ENCODE results near the gene MMEL1.

The MMEL1 gene

GRCh38 chr1:2585318-2586092 is 47.3 kb downstream of the MMEL1 start (continued):
- TF ChIP-seq ZNF707 (tag by site-specific recombination; IDR thresholded peaks at IDR 0.05) (no peak), ZNF561 (tag by site-specific recombination; IDR thresholded peaks at IDR 0.05; ENCODE audit: borderline replicate concordance) (no peak), ZNF626 (tag by site-specific recombination; IDR thresholded peaks at IDR 0.05) (no peak), GLIS1 (tag by site-specific recombination; IDR thresholded peaks at IDR 0.05) (peak; percentile 46), HIC1 (tag by site-specific recombination; IDR thresholded peaks at IDR 0.05) (peak; percentile 60), ZNF600 (tag by site-specific recombination; IDR thresholded peaks at IDR 0.05) (peak; percentile 98), ZNF10 (tag by site-specific recombination; IDR thresholded peaks at IDR 0.05) (0 out of 2 replicates have a peak, but pooled peaks have one; percentile 16), ZNF366 (tag by site-specific recombination; conservative IDR thresholded peaks at IDR 0.05) (no peak), ZXDB (tag by site-specific recombination; IDR thresholded peaks at IDR 0.05) (peak; percentile 33; the same call in 1 of the 2 replicates), ZNF610 (tag by site-specific recombination; IDR thresholded peaks at IDR 0.05; ENCODE audit: borderline replicate concordance) (no peak), ZNF280C (tag by site-specific recombination; IDR thresholded peaks at IDR 0.05) (no peak), ZBTB48 (tag by site-specific recombination; IDR thresholded peaks at IDR 0.05) (no peak)
- TF ChIP-seq, protein P1, sequence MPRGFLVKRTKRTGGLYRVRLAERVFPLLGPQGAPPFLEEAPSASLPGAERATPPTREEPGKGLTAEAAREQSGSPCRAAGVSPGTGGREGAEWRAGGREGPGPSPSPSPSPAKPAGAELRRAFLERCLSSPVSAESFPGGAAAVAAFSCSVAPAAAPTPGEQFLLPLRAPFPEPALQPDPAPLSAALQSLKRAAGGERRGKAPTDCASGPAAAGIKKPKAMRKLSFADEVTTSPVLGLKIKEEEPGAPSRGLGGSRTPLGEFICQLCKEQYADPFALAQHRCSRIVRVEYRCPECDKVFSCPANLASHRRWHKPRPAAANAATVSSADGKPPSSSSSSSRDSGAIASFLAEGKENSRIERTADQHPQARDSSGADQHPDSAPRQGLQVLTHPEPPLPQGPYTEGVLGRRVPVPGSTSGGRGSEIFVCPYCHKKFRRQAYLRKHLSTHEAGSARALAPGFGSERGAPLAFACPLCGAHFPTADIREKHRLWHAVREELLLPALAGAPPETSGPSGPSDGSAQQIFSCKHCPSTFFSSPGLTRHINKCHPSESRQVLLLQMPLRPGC (tag by site-specific recombination; IDR thresholded peaks at IDR 0.05), result no peak

DNA sequence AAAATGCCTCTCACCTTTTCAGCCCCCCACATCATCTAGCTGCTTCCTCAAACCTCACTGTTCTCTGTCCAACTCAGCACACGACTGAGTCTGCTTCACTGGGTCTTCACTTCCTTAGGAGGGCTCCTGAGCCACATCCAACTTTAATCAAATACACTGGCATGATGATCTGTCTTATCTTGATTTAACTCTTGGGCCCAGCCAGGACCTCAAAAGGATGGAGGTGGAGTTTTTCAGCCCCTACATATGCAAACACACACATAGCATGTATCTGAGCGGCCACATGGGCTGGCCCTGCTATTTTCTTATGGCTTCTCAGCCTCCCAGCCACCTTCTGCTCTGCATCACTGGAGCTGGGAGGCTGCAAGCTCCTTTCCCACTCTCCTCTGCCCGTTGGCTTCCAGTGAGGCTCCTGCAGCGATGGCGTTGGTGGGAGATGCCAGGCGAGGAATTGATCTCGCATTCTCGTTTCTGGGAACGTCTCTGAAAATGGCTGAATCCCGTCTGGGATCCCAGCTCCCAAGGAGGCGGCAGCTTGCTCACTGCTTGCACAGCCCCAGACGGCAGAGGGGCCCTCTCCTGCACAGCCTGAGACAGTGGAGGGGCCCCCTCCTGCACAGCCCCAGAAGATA is 48.0 kb downstream of the MMEL1 start:
- TF ChIP-seq ZNF23 (tag by site-specific recombination; IDR thresholded peaks at IDR 0.05; ENCODE audit: borderline replicate concordance), result no peak
- Histone ChIP-seq H3K27ac (ENCODE audit: extremely low read depth, low read depth, low read length) (no peak overlapping the region), H3K36me3 (ENCODE audit: control insufficient read depth in 2 of 2, insufficient read depth in 1 of 2, low read length in 2 of 2) (peaks cover 0 to 14% of the 10 kb centered on the region in 2 experiments; a peak in 1 of 3 replicates), H3K4me3 (ENCODE audit: low read depth, low read length) (no peak overlapping the region), H3K9me3 (ENCODE audit: control insufficient read depth, insufficient read depth, low read depth, low read length) (no peaks in the 10 kb centered on the region), H3K4me1 (ENCODE audit: control insufficient read depth, insufficient read depth, low read length) (peaks cover 4% of the 10 kb centered on the region)
- ChIA-PET CTCF (interaction anchor here (0.7 to 1.4 kb wide), 4 partner anchors 23 to 390 kb away, joined by 3 to 7 read pairs (median 4); partner anchors contain the start of gene FAAP20), POLR2A (interaction anchor here (0.5 to 1.3 kb wide), 4 partner anchors 15 to 196 kb away, joined by 3 to 4 read pairs (median 4); no protein-coding TSS in a partner anchor)

- Histone ChIP-seq H3K36me3 (ENCODE audit: control insufficient read depth in 2 of 2, insufficient read depth in 1 of 2, low read length in 2 of 2) (peaks cover 0 to 5% of the 10 kb centered on the region in 2 experiments; a peak in 1 of 3 replicates), H3K27ac (ENCODE audit: extremely low read depth, low read depth, low read length) (no peak overlapping the region), H3K4me3 (ENCODE audit: low read depth, low read length) (no peak overlapping the region), H3K4me1 (ENCODE audit: control insufficient read depth, insufficient read depth, low read length) (peaks cover 4% of the 10 kb centered on the region), H3K9me3 (ENCODE audit: control insufficient read depth, insufficient read depth, low read depth, low read length) (no peaks in the 10 kb centered on the region)
- ChIA-PET CTCF (interaction anchor here (0.6 to 1.4 kb wide), 5 partner anchors 22 to 888 kb away, joined by 3 to 7 read pairs (median 3); partner anchors contain the start of gene FAAP20), POLR2A (interaction anchor here (0.5 to 1.3 kb wide), 2 partner anchors 38 to 195 kb away, joined by 3 to 4 read pairs; no protein-coding TSS in a partner anchor)
- no peak for TF ChIP-seq ZNF596 (tag by site-specific recombination; IDR thresholded peaks at IDR 0.05)
- TF ChIP-seq ZNF214 (tag by site-specific recombination; IDR thresholded peaks at IDR 0.05; ENCODE audit: borderline replicate concordance), result no peak
- no peak for TF ChIP-seq ZNF2 (tag by site-specific recombination; IDR thresholded peaks at IDR 0.05)
- no peak for TF ChIP-seq ZBTB48 (tag by site-specific recombination; IDR thresholded peaks at IDR 0.05)
- TF ChIP-seq ZBTB17 (tag by site-specific recombination; IDR thresholded peaks at IDR 0.05), result no peak
- TF ChIP-seq ZNF148 (tag by site-specific recombination; IDR thresholded peaks at IDR 0.05; ENCODE audit: borderline replicate concordance), result no peak
- no peak for TF ChIP-seq ZNF23 (tag by site-specific recombination; IDR thresholded peaks at IDR 0.05; ENCODE audit: borderline replicate concordance)
- no peak for TF ChIP-seq ZNF530 (tag by site-specific recombination; IDR thresholded peaks at IDR 0.05; ENCODE audit: low read depth)
- TF ChIP-seq ZNF121 (tag by site-specific recombination; IDR thresholded peaks at IDR 0.05), result no peak
- no peak for TF ChIP-seq RBAK (tag by site-specific recombination; IDR thresholded peaks at IDR 0.05)
These were observed 48.9 kb downstream of the MMEL1 start for GRCh38 chr1:2583871-2584351.
